Gastroesophageal sphincter (tissue), 3 donors: Measurements from ENCODE around the gene SLC38A10.

Source experiments
- POLR2A ChIP-seq, 2 donors: fragments of 450-650 bp; IDR thresholded peaks; one replicate each; pipeline ENCODE4 v1.6.1; 2017; ENCODE audit warnings: antibody characterized with exemption in 2 of 2, mild to moderate bottlenecking in 2 of 2, moderate library complexity in 1 of 2
- TF ChIP-seq, protein P1 (sequence below), 4 experiments: fragments of 200-600 bp in 2 of 4; fragments of 450-650 bp in 2 of 4; sonication (generic) in 1 of 4; IDR thresholded peaks; one replicate each; pipeline ENCODE4 v1.5.1; 2017 to 2019; ENCODE audit warnings: antibody characterized with exemption in 4 of 4, mild to moderate bottlenecking in 2 of 4, moderate library complexity in 2 of 4

DNA sequence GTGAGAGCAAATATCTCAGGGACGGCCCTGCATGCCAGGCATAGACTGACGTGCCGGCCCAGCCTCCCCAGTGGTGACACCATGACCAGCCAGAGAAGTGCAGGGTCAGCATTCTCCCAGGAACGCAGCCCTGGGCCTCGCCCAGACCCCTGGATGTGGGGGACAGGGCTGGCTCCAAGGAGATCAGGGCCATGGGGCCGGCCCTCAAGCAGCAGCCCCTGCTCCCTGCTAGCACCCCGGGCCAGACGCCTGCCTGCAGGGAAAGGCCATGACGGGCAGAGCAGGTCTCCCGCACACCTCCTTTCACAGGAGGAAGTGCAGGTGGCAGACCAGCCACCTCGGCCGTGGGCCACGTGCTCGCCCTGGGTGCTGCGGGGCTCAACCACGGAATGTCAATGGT, 46.5 kb downstream of the SLC38A10 start:
- TF ChIP-seq, protein P1, sequence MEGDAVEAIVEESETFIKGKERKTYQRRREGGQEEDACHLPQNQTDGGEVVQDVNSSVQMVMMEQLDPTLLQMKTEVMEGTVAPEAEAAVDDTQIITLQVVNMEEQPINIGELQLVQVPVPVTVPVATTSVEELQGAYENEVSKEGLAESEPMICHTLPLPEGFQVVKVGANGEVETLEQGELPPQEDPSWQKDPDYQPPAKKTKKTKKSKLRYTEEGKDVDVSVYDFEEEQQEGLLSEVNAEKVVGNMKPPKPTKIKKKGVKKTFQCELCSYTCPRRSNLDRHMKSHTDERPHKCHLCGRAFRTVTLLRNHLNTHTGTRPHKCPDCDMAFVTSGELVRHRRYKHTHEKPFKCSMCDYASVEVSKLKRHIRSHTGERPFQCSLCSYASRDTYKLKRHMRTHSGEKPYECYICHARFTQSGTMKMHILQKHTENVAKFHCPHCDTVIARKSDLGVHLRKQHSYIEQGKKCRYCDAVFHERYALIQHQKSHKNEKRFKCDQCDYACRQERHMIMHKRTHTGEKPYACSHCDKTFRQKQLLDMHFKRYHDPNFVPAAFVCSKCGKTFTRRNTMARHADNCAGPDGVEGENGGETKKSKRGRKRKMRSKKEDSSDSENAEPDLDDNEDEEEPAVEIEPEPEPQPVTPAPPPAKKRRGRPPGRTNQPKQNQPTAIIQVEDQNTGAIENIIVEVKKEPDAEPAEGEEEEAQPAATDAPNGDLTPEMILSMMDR (IDR thresholded peaks at IDR 0.05), result no peak
- TF ChIP-seq POLR2A (IDR thresholded peaks at IDR 0.05), result no peak
